ENCODE data around the gene RAB5B. TPM values are rescaled to one million over a fixed set of nuclear protein-coding genes. Genes with fewer than 3 reads are reported as not detected.
A peak's percentile ranks its signal among the peaks of the same experiment; 100 is the strongest.
"Not testable (repeated sequence)": the region's sequence is repeated elsewhere in the genome, so short reads cannot be mapped to it uniquely, and the experiment has no call there.

The RAB5B gene
- total RNA-seq, 1 donor from 2014 or later, result 130 TPM

- H3K36me3 Mint-ChIP-seq (ENCODE audit: low read depth, unreplicated experiment), result peaks cover 28% of the 10 kb centered on the region
- peak within 1 kb of the TSS; percentile 96 for H3K27ac Mint-ChIP-seq (ENCODE audit: unreplicated experiment)
- peak; percentile 39 for TF ChIP-seq CTCF (IDR thresholded peaks at IDR 0.05; ENCODE audit: unreplicated experiment)
- H3K27me3 Mint-ChIP-seq (ENCODE audit: unreplicated experiment), result peaks cover 9% of the 10 kb centered on the region
- H3K4me3 Mint-ChIP-seq (ENCODE audit: unreplicated experiment), result peak within 1 kb of the TSS; percentile 98
- H3K4me1 Mint-ChIP-seq (ENCODE audit: unreplicated experiment), result peaks cover 22% of the 10 kb centered on the region
- DNase-seq (ENCODE audit: low spot score), result peak; percentile 88
- no peaks in the 10 kb centered on the region for H3K9me3 Mint-ChIP-seq (ENCODE audit: unreplicated experiment)
These were observed 67.9 kb downstream of the RAB5B start, which contains the start of gene RPS26 for GRCh38 chr12:56041552-56042429. RPS26 (plus strand) TSS chr12:56041918; CDS start chr12:56042167, 249 bp downstream.

- Mint-ChIP-seq H3K27ac (ENCODE audit: unreplicated experiment) (peak overlapping the region; percentile 96), H3K4me1 (ENCODE audit: unreplicated experiment) (peaks cover 22% of the 10 kb centered on the region), H3K36me3 (ENCODE audit: low read depth, unreplicated experiment) (peaks cover 28% of the 10 kb centered on the region), H3K4me3 (ENCODE audit: unreplicated experiment) (peak overlapping the region; percentile 98)
- H3K27me3 Mint-ChIP-seq (ENCODE audit: unreplicated experiment); H3K9me3 Mint-ChIP-seq (ENCODE audit: unreplicated experiment); DNase-seq (ENCODE audit: low spot score): not testable (repeated sequence)
These were observed 68.5 kb downstream of the RAB5B start for GRCh38 chr12:56042430-56042813.

- DNase-seq (ENCODE audit: low spot score), result no peak
- H3K9me3 Mint-ChIP-seq (ENCODE audit: unreplicated experiment), result no peaks in the 10 kb centered on the region
- peaks cover 28% of the 10 kb centered on the region for H3K36me3 Mint-ChIP-seq (ENCODE audit: low read depth, unreplicated experiment)
- peaks cover 9% of the 10 kb centered on the region for H3K27me3 Mint-ChIP-seq (ENCODE audit: unreplicated experiment)
- peak overlapping the region; percentile 98 for H3K4me3 Mint-ChIP-seq (ENCODE audit: unreplicated experiment)
- peak overlapping the region; percentile 96 for H3K27ac Mint-ChIP-seq (ENCODE audit: unreplicated experiment)
- H3K4me1 Mint-ChIP-seq (ENCODE audit: unreplicated experiment), result peaks cover 22% of the 10 kb centered on the region
- no peak for TF ChIP-seq CTCF (IDR thresholded peaks at IDR 0.05; ENCODE audit: unreplicated experiment)
These were observed 69.0 kb downstream of the RAB5B start for GRCh38 chr12:56042843-56043242.

Other genes starting within 250 kb of the RAB5B start
- 1,134 TPM for gene CD63, start 245.1 kb upstream of the RAB5B start, total RNA-seq (ENCODE audit: unreplicated experiment)
- gene GDF11, start 231.0 kb upstream of the RAB5B start, total RNA-seq (ENCODE audit: unreplicated experiment), result 9.3 TPM
- gene SARNP, start 156.4 kb upstream of the RAB5B start, total RNA-seq (ENCODE audit: unreplicated experiment), result 76.6 TPM
- gene ORMDL2, start 156.0 kb upstream of the RAB5B start, total RNA-seq (ENCODE audit: unreplicated experiment), result 33.9 TPM
- gene DNAJC14, start 144.5 kb upstream of the RAB5B start, total RNA-seq (ENCODE audit: unreplicated experiment), result 32.5 TPM
- 0.15 TPM for gene MMP19, start 131.1 kb upstream of the RAB5B start, total RNA-seq (ENCODE audit: unreplicated experiment)
- 58.6 TPM for gene PYM1, start 46.2 kb upstream of the RAB5B start, total RNA-seq (ENCODE audit: unreplicated experiment)
- gene DGKA, start 42.9 kb upstream of the RAB5B start, total RNA-seq (ENCODE audit: unreplicated experiment), result 70.1 TPM
- 136 TPM for gene PMEL, start 8.0 kb upstream of the RAB5B start, total RNA-seq (ENCODE audit: unreplicated experiment)
- gene CDK2, start 7.2 kb upstream of the RAB5B start, total RNA-seq (ENCODE audit: unreplicated experiment), result 43.0 TPM
- 31.6 TPM for gene SUOX, start 23.2 kb downstream of the RAB5B start, total RNA-seq (ENCODE audit: unreplicated experiment)
- 3.0 TPM for gene IKZF4, start 47.0 kb downstream of the RAB5B start, total RNA-seq (ENCODE audit: unreplicated experiment)
- 45.8 TPM for gene RPS26, start 67.8 kb downstream of the RAB5B start, total RNA-seq (ENCODE audit: unreplicated experiment)
- 4.2 TPM for gene ERBB3, start 106.1 kb downstream of the RAB5B start, total RNA-seq (ENCODE audit: unreplicated experiment)
- gene PA2G4, start 130.5 kb downstream of the RAB5B start, total RNA-seq (ENCODE audit: unreplicated experiment), result 84.3 TPM
- gene RPL41, start 142.6 kb downstream of the RAB5B start, total RNA-seq (ENCODE audit: unreplicated experiment), result 3,242 TPM
- 10.4 TPM for gene ZC3H10, start 144.2 kb downstream of the RAB5B start, total RNA-seq (ENCODE audit: unreplicated experiment)
- gene ESYT1, start 154.2 kb downstream of the RAB5B start, total RNA-seq (ENCODE audit: unreplicated experiment), result 302 TPM
- 170 TPM for gene MYL6B, start 178.5 kb downstream of the RAB5B start, total RNA-seq (ENCODE audit: unreplicated experiment)
- gene MYL6, start 184.3 kb downstream of the RAB5B start, total RNA-seq (ENCODE audit: unreplicated experiment), result 2,481 TPM
- gene SMARCC2, start 215.4 kb downstream of the RAB5B start, total RNA-seq (ENCODE audit: unreplicated experiment), result 105 TPM
- gene RNF41, start 247.8 kb downstream of the RAB5B start, total RNA-seq (ENCODE audit: unreplicated experiment), result 55.5 TPM

Measured in endothelial cell (in vitro differentiated cells).